NCI-H1105 (cell line): ENCODE results near the gene LAMC2.
A peak's percentile ranks its signal among the peaks of the same experiment; 100 is the strongest.

ENCODE experiments used
- DNase-seq: peaks from one replicate; lab custom pipeline; 2025; lab: John Stamatoyannopoulos, UW

Gene LAMC2

DNA sequence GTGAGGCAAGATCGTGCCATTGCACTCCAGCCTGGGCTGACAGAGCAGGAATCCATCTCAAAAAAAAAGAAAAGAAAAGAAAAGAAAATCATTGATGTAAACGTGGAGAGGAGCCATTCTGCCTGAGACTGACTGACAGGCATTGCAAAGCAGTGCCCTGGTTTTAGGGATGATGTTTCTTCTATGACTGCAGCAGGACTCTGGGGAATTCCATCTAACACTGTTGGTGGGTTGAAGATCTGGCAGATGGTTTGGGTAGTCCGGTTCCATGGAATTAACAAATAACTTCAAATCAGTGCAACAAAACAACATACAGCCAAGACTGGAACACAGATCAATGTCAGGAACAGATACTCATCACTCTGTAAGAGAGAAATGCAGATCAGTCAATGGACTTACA lies 17.8 kb upstream of the LAMC2 start:
- DNase-seq, result no peak

GRCh38 chr1:183173828-183174227 lies 12.2 kb upstream of the LAMC2 start:
- DNase-seq, result no peak

DNA sequence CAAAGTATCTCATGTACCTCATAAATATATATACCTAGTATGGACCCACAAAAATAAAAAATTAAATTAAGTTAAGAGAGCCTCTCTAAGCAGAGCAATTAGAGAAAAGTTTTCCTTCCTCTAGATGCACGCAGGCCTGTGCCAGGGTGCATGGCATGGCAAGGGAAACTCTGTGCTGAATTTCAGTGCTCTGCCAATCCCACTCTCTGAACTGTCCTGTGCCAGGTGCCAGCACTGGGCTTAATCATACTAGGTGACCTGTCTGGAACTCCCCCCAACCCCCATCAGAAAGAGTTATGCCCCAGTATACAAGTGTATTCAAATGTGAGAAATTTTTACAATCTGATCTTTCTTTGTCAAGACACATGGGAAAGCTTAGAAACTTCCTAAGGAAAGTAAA lies 10.4 kb upstream of the LAMC2 start:
- DNase-seq, result no peak

DNA sequence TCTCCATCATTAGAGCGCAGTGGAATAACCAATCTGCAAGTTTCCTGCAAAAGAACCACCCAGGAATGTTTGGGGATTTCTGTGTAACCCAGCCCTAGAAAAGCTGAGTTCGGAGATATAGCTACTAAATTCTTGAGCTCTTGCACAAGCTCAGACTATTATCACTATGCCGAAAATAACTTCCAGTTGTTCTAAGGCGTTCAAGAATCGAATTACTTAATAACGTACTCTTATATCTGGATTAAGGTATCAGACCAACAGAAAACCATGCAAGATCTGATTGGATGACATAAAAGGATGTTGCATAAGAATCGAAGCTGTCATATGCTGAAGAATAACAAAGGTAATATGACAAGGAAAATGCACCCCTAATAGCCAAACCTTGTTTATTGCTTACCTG lies 7.5 kb upstream of the LAMC2 start:
- no peak for DNase-seq

DNA sequence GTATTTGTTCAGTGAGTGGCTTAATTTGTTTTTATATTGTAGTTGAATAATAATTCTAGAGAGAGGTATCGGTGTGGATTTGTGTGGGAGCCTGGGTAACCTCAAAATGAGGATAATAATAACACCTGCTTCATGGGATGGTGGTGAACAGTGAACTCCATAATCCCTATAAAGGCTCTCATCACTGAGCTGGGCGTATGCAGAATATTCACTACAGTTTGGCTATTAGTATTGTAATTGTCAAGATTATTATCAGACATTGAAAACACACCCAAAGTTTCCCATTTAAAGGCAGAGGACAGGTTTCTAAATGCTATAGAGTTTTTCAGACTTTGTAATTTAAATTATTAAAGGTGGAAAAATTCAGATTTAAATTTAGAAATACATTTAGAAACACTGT lies 7.0 kb upstream of the LAMC2 start:
- DNase-seq, result no peak

- peak; percentile 11 for DNase-seq
Observed at GRCh38 chr1:183180218-183180617, 5.8 kb upstream of the LAMC2 start.

DNA sequence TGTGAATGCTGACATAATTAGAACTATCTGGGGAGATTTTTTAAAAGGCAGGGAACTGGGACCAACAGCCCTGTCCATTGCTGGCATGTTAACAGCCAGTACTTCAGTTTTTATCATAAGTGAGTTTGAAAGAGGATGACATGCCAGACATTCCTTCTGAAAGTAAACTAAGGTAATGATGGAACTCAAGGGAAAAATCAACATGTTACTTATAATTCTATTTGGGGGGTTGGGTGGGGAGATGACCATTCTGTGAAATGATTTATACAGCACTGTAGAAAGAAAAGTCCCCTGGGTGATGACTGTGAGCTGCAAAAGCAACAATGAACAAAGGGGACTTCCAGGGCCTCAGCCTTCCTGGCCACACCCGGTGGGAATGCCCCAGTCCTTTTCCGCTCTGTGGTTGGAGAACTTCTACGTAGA lies 5.4 kb upstream of the LAMC2 start:
- DNase-seq, result no peak

- no peak for DNase-seq
Observed at GRCh38 chr1:183186841-183187240, 777 bp downstream of the LAMC2 start.

GRCh38 chr1:183188240-183188639 lies 2.2 kb downstream of the LAMC2 start:
- DNase-seq, result no peak

DNA sequence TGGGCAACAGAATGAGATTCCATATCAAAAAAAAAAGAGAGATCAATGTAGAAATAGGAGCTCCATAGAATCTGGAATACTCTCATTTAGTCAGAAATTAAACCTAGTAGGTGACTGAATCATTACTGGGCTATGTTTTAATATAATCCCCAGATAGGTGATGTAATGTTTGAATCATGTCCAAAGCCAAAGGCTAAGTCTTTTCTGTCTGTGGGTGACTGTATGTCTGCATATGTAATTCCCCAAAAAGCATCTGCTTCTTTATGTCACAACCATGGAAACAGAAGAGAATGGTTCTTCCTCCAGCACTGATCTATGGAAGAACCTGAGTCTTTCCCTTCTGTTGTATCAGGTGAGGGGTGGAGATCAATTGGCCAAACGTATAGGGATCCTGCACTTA lies 5.8 kb downstream of the LAMC2 start:
- DNase-seq, result no peak

DNA sequence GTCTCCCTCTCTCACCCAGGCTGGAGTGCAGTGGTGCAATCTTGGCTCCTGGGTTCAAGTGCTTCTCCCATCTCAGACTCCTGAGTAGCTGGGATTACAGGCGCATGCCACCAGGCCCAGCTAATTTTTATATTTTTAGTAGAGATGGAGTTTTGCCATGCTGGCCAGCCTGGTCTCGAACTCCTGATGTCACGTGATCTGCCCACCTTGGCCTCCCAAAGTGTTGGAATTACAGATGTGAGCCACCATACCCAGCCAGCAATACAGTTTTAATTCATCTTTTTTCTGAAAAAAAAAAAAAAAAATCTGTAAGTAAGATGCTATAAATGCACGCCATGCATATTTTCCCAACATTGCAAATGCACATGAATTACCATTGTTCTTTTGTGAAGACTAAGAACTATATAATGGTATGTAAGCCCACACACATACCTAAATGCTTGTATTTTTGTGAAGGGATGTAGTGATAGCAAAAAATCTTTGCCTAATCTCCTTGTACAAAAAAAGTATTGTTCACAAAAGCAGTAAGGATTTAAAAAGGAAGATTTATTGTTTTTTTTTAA lies 8.0 kb downstream of the LAMC2 start:
- DNase-seq, result no peak

DNA sequence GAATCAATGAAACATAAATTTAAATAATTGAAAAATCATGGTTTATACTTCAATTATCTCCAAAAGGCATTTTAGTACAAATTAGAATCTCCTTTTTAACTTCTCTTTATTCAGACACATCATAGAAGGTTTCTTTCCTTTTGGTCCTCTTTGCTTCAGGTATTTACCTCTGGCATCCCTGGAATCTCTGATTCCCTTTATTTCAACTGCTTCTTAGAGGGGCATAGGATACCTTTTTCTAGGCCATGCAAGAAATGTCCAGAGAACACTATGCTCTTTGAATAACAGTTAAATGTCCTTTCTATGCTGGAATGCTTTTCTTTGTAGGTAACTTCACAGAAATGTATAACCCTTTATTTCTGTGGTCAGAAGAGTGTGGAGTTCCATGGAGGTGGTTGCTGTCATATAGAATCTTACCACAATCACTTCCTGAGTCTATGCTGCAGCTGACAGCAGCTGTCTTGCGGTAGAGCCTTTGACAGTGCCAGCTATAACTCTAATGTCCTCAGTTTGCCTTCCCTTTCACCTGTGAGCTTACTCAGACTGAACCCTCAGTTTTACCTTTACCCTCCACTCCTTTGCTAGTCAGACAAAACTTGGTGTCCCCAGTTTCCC lies 8.6 kb downstream of the LAMC2 start:
- no peak for DNase-seq

- DNase-seq, result no peak
Observed at GRCh38 chr1:183195142-183195574, 9.1 kb downstream of the LAMC2 start.

GRCh38 chr1:183197762-183198161 lies 11.7 kb downstream of the LAMC2 start:
- DNase-seq, result no peak

DNA sequence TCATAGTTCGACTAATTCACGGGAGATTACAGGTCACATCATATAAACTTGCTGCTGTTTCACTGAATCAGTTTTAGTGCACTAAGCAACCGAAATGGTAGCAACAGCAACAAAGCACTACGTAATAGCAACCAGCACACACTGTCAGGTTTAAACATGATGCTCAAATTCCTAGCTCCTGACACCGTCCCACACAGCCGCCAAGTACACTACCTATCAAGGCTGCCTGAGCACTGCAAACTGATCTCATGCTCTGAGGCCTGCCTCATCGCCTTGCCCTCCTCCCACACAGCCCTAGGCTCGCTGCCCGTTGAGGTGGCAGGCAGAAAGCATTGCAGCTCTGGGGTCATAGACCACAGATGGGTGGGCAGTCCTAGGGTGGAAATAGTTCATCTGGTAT lies 12.4 kb downstream of the LAMC2 start:
- DNase-seq, result no peak

DNA sequence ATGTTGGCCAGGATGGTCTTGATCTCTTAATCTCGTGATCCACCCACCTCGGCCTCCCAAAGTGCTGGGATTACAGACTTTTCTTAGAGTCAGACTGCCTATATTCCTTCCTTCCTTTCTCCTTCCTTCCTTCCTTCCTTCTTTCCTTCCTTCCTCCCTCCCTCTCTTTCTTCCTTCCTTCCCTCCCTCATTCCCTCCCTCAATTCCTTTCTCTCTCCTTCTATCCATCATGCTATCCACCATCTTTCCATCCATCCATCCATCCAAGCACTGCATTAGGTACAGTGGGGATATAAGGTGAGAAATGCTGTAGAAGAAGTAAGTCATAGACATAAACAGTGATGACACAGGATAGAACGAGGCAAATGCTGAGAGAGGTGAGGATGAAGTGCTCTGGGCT lies 13.2 kb downstream of the LAMC2 start:
- DNase-seq, result no peak

GRCh38 chr1:183200451-183200850 lies 14.4 kb downstream of the LAMC2 start:
- DNase-seq, result no peak

- no peak for DNase-seq
Observed at GRCh38 chr1:183203094-183203493, 17.0 kb downstream of the LAMC2 start.

DNA sequence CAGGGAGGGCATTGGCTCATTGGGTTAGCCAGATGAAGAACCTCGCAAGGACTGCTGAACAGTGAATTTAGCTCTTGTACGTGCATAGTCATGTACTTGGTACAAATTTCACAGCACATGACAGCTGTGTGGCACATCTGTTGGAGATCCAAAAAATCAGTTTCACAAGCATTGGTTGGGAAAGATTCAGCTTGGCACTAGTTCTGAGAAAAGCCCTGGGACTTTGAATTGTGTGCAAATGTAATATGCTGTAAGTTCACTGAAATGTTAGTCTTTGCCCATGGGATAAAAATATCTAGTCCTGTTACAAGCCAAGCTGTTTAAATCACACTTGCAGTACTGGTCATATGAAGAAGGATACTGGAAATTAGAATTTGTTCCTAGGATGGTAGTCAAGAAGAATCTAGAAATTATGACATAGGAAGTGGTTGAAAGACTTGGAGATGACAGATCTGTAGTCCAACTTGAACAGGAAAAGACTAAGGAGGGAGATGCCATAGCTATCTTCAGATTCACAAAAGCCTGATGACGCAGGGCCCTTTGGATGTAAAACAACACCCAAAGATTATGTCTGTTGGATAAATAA lies 19.2 kb downstream of the LAMC2 start:
- DNase-seq, result no peak

DNA sequence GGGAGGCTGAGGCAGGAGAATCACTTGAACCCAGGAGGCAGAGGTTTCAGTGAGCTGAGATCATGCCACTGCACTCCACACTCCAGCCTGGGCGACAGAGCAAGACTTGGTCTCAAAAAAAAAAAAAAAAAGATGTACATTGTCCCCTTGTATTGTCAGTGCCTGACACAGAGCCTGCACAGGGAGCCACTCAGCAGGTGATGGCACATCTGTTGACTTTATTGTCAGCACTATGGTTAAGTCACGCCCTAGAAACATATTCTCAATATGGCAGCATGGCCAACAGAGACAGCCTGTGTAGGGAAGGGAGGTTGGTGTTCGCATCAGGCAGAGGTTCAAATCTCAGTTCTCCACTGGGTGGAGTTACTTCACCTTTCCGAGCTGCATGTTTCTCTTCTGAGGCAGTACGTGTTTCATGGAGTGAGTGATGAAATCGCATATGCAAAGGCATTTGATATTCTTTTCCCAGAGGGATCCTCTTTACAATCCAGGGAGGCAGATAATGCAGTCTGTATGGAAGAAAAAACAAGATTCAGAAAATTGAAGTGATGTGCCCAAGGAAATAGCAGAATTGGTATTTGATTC lies 20.6 kb downstream of the LAMC2 start:
- DNase-seq, result no peak

GRCh38 chr1:183209533-183210158 lies 23.6 kb downstream of the LAMC2 start:
- no peak for DNase-seq

DNA sequence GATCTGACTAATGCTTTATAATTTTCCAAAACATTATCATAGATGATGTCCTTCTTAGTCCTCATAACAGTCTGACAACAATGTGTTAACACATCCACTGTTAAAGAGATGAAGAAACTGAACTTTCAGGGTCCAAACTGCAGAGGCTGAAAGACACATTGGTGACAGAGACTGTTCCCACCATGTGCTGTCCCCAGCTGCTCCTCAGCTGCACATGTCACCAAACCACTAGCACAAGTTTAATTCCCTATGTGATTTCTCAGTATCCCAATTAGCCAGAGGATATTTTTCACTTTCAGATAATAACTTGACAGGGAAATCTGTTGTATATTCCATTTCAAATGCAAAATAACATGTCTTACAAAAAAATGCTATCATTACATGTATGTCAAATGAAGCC lies 24.6 kb downstream of the LAMC2 start:
- DNase-seq, result no peak

- DNase-seq, result no peak
Observed at GRCh38 chr1:183212870-183213269, 26.8 kb downstream of the LAMC2 start.
